ENCODE measurements around the gene HUNK.

HUNK gene

GRCh38 chr21:31999810-32000468, 127.1 kb downstream of the HUNK start:
- H3K4me3 Mint-ChIP-seq: no peak overlapping the region
- no peak overlapping the region for H3K27ac Mint-ChIP-seq
- no peak for ATAC-seq
- H3K9me3 Mint-ChIP-seq: no peaks in the 10 kb centered on the region
- no peaks in the 10 kb centered on the region for H3K4me1 Mint-ChIP-seq
- H3K27me3 Mint-ChIP-seq: no peaks in the 10 kb centered on the region
- no peaks in the 10 kb centered on the region for H3K36me3 Mint-ChIP-seq

GRCh38 chr21:32001390-32001789, 128.6 kb downstream of the HUNK start:
- no peaks in the 10 kb centered on the region for H3K4me1 Mint-ChIP-seq
- H3K9me3 Mint-ChIP-seq: no peaks in the 10 kb centered on the region
- no peaks in the 10 kb centered on the region for H3K27me3 Mint-ChIP-seq
- no peak for ATAC-seq
- H3K4me3 Mint-ChIP-seq: no peak overlapping the region
- no peak overlapping the region for H3K27ac Mint-ChIP-seq
- H3K36me3 Mint-ChIP-seq: no peaks in the 10 kb centered on the region

GRCh38 chr21:32003411-32003810, 130.6 kb downstream of the HUNK start:
- no peaks in the 10 kb centered on the region for H3K36me3 Mint-ChIP-seq
- peaks cover 2% of the 10 kb centered on the region for H3K27me3 Mint-ChIP-seq
- no peak overlapping the region for H3K4me3 Mint-ChIP-seq
- ATAC-seq: no peak
- H3K9me3 Mint-ChIP-seq: no peaks in the 10 kb centered on the region
- H3K4me1 Mint-ChIP-seq: no peaks in the 10 kb centered on the region
- H3K27ac Mint-ChIP-seq: no peak overlapping the region

- no peaks in the 10 kb centered on the region for H3K36me3 Mint-ChIP-seq
Measured at GRCh38 chr21:32004291-32004690, 131.5 kb downstream of the HUNK start.

GRCh38 chr21:32007456-32007855, 134.6 kb downstream of the HUNK start:
- Mint-ChIP-seq H3K4me3 (no peak overlapping the region), H3K36me3 (no peaks in the 10 kb centered on the region), H3K4me1 (no peaks in the 10 kb centered on the region), H3K27ac (no peak overlapping the region), H3K27me3 (peaks cover 11% of the 10 kb centered on the region), H3K9me3 (peaks cover 4% of the 10 kb centered on the region)
- no peak for ATAC-seq

More at GRCh38 chr21:32004291-32004690, 131.5 kb downstream of the HUNK start:
- peaks cover 11% of the 10 kb centered on the region for H3K27me3 Mint-ChIP-seq
- H3K4me3 Mint-ChIP-seq: no peak overlapping the region
- ATAC-seq: no peak
- peaks cover 4% of the 10 kb centered on the region for H3K9me3 Mint-ChIP-seq
- no peak overlapping the region for H3K27ac Mint-ChIP-seq
- H3K4me1 Mint-ChIP-seq: no peaks in the 10 kb centered on the region

- peaks cover 11% of the 10 kb centered on the region for H3K27me3 Mint-ChIP-seq
Measured at GRCh38 chr21:32008714-32009113, 135.9 kb downstream of the HUNK start.

GRCh38 chr21:32009263-32009662, 136.4 kb downstream of the HUNK start:
- no peak overlapping the region for H3K27ac Mint-ChIP-seq
- peaks cover 4% of the 10 kb centered on the region for H3K9me3 Mint-ChIP-seq
- no peak overlapping the region for H3K4me3 Mint-ChIP-seq
- H3K36me3 Mint-ChIP-seq: no peaks in the 10 kb centered on the region
- H3K27me3 Mint-ChIP-seq: peaks cover 11% of the 10 kb centered on the region
- ATAC-seq: no peak
- no peaks in the 10 kb centered on the region for H3K4me1 Mint-ChIP-seq

More at GRCh38 chr21:32008714-32009113, 135.9 kb downstream of the HUNK start:
- peaks cover 4% of the 10 kb centered on the region for H3K9me3 Mint-ChIP-seq
- no peak overlapping the region for H3K27ac Mint-ChIP-seq
- no peaks in the 10 kb centered on the region for H3K36me3 Mint-ChIP-seq
- ATAC-seq: no peak
- no peaks in the 10 kb centered on the region for H3K4me1 Mint-ChIP-seq
- no peak overlapping the region for H3K4me3 Mint-ChIP-seq

GRCh38 chr21:32015461-32016139, 142.8 kb downstream of the HUNK start:
- H3K27me3 Mint-ChIP-seq: no peaks in the 10 kb centered on the region
- no peaks in the 10 kb centered on the region for H3K36me3 Mint-ChIP-seq

GRCh38 chr21:32018381-32018780, 145.6 kb downstream of the HUNK start:
- H3K27me3 Mint-ChIP-seq: no peaks in the 10 kb centered on the region
- H3K27ac Mint-ChIP-seq: no peak overlapping the region
- no peaks in the 10 kb centered on the region for H3K36me3 Mint-ChIP-seq
- no peak overlapping the region for H3K4me3 Mint-ChIP-seq
- no peak for ATAC-seq
- no peaks in the 10 kb centered on the region for H3K9me3 Mint-ChIP-seq
- no peaks in the 10 kb centered on the region for H3K4me1 Mint-ChIP-seq

More at GRCh38 chr21:32015461-32016139, 142.8 kb downstream of the HUNK start:
- peak; percentile 32 for ATAC-seq
- Mint-ChIP-seq H3K27ac (no peak overlapping the region), H3K4me3 (no peak overlapping the region), H3K4me1 (no peaks in the 10 kb centered on the region), H3K9me3 (no peaks in the 10 kb centered on the region)

GRCh38 chr21:32020564-32020963, 147.7 kb downstream of the HUNK start:
- Mint-ChIP-seq H3K4me1 (no peaks in the 10 kb centered on the region), H3K4me3 (no peak overlapping the region), H3K27ac (no peak overlapping the region), H3K27me3 (no peaks in the 10 kb centered on the region), H3K9me3 (no peaks in the 10 kb centered on the region), H3K36me3 (no peaks in the 10 kb centered on the region)
- ATAC-seq: no peak

- Mint-ChIP-seq H3K27ac (no peak overlapping the region), H3K9me3 (no peaks in the 10 kb centered on the region), H3K4me1 (no peaks in the 10 kb centered on the region), H3K27me3 (no peaks in the 10 kb centered on the region), H3K4me3 (no peak overlapping the region), H3K36me3 (no peaks in the 10 kb centered on the region)
- ATAC-seq: no peak
Measured at GRCh38 chr21:32021319-32021994, 148.6 kb downstream of the HUNK start.

GRCh38 chr21:32022146-32022545, 149.3 kb downstream of the HUNK start:
- H3K4me3 Mint-ChIP-seq: no peak overlapping the region
- H3K4me1 Mint-ChIP-seq: no peaks in the 10 kb centered on the region
- no peak overlapping the region for H3K27ac Mint-ChIP-seq
- no peak for ATAC-seq
- H3K36me3 Mint-ChIP-seq: no peaks in the 10 kb centered on the region
- no peaks in the 10 kb centered on the region for H3K27me3 Mint-ChIP-seq
- H3K9me3 Mint-ChIP-seq: no peaks in the 10 kb centered on the region

GRCh38 chr21:32030146-32030652, 157.4 kb downstream of the HUNK start:
- H3K9me3 Mint-ChIP-seq: peaks cover 6% of the 10 kb centered on the region
- no peaks in the 10 kb centered on the region for H3K36me3 Mint-ChIP-seq
- H3K4me3 Mint-ChIP-seq: no peak overlapping the region
- H3K4me1 Mint-ChIP-seq: no peaks in the 10 kb centered on the region
- H3K27ac Mint-ChIP-seq: no peak overlapping the region
- ATAC-seq: no peak
- H3K27me3 Mint-ChIP-seq: no peaks in the 10 kb centered on the region

GRCh38 chr21:32034850-32035249, 162.0 kb downstream of the HUNK start:
- H3K36me3 Mint-ChIP-seq: no peaks in the 10 kb centered on the region
- H3K27ac Mint-ChIP-seq: no peak overlapping the region
- H3K4me1 Mint-ChIP-seq: no peaks in the 10 kb centered on the region
- peaks cover 6% of the 10 kb centered on the region for H3K9me3 Mint-ChIP-seq
- H3K27me3 Mint-ChIP-seq: peaks cover 18% of the 10 kb centered on the region
- ATAC-seq: no peak
- H3K4me3 Mint-ChIP-seq: no peak overlapping the region

- Mint-ChIP-seq H3K27me3 (peaks cover 22% of the 10 kb centered on the region), H3K9me3 (no peaks in the 10 kb centered on the region), H3K4me1 (no peaks in the 10 kb centered on the region), H3K36me3 (no peaks in the 10 kb centered on the region), H3K4me3 (no peak overlapping the region), H3K27ac (no peak overlapping the region)
- ATAC-seq: no peak
Measured at GRCh38 chr21:32035617-32036016, 162.8 kb downstream of the HUNK start.

Measured in stimulated activated memory B cell treated with anti-CD40 and anti-IgM and Interleukin-4, amounts not matched to agents 10 μg/mL and 1 μg/mL and 100 μg/mL, for 72 hours (primary cell).